Thyroid gland (tissue), 4 donors: ENCODE measurements around the gene STKLD1.

Source experiments
- POLR2A ChIP-seq, 2 donors: fragments of 450-650 bp; IDR thresholded peaks; one replicate each; pipeline ENCODE4 v1.6.1; 2017; ENCODE audit warnings: antibody characterized with exemption in 2 of 2, mild to moderate bottlenecking in 2 of 2, moderate library complexity in 1 of 2
- TF ChIP-seq, protein P1 (sequence below), 6 experiments: fragments of 200-600 bp in 3 of 6; fragments of 450-650 bp in 3 of 6; sonication (generic) in 3 of 6; IDR thresholded peaks; one replicate each; pipeline ENCODE4 v1.5.1; 2016 to 2019; ENCODE audit warnings: antibody characterized with exemption in 6 of 6, mild to moderate bottlenecking in 2 of 6, inconsistent platforms in 1 of 6, moderate library complexity in 1 of 6

GRCh38 chr9:133356391-133357091 is 19.6 kb upstream of the STKLD1 start, which contains the start of the genes SURF1 and SURF2:
- TF ChIP-seq, protein P1, sequence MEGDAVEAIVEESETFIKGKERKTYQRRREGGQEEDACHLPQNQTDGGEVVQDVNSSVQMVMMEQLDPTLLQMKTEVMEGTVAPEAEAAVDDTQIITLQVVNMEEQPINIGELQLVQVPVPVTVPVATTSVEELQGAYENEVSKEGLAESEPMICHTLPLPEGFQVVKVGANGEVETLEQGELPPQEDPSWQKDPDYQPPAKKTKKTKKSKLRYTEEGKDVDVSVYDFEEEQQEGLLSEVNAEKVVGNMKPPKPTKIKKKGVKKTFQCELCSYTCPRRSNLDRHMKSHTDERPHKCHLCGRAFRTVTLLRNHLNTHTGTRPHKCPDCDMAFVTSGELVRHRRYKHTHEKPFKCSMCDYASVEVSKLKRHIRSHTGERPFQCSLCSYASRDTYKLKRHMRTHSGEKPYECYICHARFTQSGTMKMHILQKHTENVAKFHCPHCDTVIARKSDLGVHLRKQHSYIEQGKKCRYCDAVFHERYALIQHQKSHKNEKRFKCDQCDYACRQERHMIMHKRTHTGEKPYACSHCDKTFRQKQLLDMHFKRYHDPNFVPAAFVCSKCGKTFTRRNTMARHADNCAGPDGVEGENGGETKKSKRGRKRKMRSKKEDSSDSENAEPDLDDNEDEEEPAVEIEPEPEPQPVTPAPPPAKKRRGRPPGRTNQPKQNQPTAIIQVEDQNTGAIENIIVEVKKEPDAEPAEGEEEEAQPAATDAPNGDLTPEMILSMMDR (IDR thresholded peaks at IDR 0.05): peak in 3 of 6 experiments; percentile 12 to 19 (median 14)
- peak in 1 of 2 donors; percentile 63 for TF ChIP-seq POLR2A (IDR thresholded peaks at IDR 0.05)
